Activated CD4-positive, CD25-positive, alpha-beta regulatory T cell treated with anti-CD3 and anti-CD28 coated beads, Interleukin-2, amount 50 U/mL, for 72 hours (primary cell): ENCODE results near the gene MAGEB16.

ENCODE experiments used
- DNase-seq: peaks from one replicate; pipeline ENCODE4 v3.0.0; 2021

The MAGEB16 gene

GRCh38 chrX:35798042-35798441 lies at the start of gene MAGEB16:
Gene MAGEB16, plus strand, starts transcription at chrX:35798342. Its CDS starts 3,855 bp downstream, at chrX:35802197.
- DNase-seq: no peak

GRCh38 chrX:35773958-35774564 lies 24.1 kb upstream of the MAGEB16 start:
- DNase-seq: no peak

GRCh38 chrX:35785075-35785474 lies 13.1 kb upstream of the MAGEB16 start:
- no peak for DNase-seq

- DNase-seq: no peak
Observed at GRCh38 chrX:35786271-35786670, 11.9 kb upstream of the MAGEB16 start.

- no peak for DNase-seq
Observed at GRCh38 chrX:35787867-35788266, 10.3 kb upstream of the MAGEB16 start.

- DNase-seq: no peak
Observed at GRCh38 chrX:35800474-35800873, 2.3 kb downstream of the MAGEB16 start.

DNA sequence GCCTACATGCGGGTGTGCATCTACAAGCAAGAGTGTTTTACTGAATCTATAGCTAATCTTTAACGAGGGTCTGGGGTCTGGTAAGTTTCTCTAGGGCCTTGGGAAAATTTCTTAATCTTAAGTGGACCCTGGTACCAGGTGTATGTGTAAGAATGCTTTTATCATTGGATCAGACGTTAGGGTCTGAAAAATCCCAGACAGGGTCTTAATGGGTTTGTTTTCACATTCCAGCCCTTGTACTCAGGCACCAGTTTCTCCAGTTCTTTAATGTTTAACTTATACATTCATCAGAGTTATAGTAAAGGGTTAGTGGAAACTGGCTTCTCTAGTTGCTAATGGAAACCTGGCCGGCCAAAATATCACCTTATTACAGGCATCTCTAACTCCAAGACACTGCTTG lies 11.6 kb downstream of the MAGEB16 start:
- DNase-seq: no peak

DNA sequence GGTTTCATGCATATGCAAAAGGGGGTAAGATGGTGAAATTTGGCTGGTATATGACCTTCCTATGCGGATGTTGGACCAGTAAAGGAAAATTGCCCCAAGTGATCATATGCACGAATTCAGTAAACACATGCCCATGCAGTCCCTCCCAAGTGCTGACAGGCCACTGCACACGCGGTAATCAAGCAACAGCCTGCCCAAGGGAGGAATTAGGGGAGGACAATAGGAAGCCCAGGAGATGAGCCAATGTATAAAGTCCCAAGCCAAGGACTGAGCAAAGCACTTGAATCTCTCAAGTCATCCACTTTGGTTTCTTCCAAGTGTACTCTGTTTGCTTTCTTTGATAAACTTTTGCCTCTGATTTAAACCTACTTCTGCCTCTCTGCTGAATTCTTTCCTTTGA lies 21.1 kb downstream of the MAGEB16 start:
- no peak for DNase-seq

- DNase-seq: no peak
Observed at GRCh38 chrX:35826503-35826902, 28.4 kb downstream of the MAGEB16 start.

- DNase-seq: no peak
Observed at GRCh38 chrX:35829501-35829900, 31.4 kb downstream of the MAGEB16 start.

GRCh38 chrX:35841872-35842271 lies 43.7 kb downstream of the MAGEB16 start:
- DNase-seq: no peak

DNA sequence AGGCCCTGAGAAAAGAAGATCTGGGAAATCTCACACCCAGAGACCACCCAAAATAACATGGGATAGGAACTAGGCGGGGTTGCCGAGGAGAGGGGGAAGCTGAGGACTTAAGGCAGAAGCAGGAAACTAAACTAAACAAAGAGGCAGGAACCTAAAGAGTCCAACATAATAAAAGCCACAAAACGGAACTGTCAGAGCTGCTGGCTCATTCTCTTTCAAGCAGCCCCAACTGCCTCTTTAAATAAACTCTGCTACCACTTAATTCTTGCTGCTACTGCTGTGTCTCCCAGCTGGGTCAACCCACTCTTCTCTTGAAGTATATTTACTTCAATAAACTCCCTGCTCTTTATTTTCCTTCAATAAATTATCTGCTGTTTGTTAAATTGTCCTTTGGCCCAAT lies 44.5 kb downstream of the MAGEB16 start:
- no peak for DNase-seq

DNA sequence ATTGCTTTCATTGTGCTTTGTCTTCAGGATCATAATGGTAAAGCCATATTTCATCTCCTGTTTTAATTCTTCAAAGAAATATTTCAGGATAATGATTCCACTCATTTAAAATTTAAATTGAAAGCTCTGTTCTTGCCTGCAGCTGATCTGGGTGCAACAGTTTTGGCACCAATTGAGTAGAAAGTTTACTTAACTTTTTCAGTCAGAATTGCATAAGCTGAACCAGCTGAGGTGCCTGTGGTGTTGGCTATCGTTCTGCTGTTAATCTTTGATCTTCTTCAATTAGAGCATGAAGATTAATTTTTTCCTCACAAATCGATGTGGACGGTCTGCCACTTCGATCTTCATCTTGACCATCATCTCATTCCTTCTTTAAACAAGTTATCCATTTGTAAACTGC lies 49.6 kb downstream of the MAGEB16 start:
- DNase-seq: no peak
